GM21825 (cell line): Measurements from ENCODE around the gene IL24.

ENCODE experiments used
- ATAC-seq: cut with Tn5 transposase; IDR thresholded peaks from one replicate; pipeline ENCODE4 v1.9.1; 2021; ENCODE audit warnings: mild to moderate bottlenecking, moderate library complexity; ENCODE audit not compliant: unreplicated experiment

IL24 gene

GRCh38 chr1:206951318-206952100 lies 54.3 kb downstream of the IL24 start:
- ATAC-seq, result no peak

DNA sequence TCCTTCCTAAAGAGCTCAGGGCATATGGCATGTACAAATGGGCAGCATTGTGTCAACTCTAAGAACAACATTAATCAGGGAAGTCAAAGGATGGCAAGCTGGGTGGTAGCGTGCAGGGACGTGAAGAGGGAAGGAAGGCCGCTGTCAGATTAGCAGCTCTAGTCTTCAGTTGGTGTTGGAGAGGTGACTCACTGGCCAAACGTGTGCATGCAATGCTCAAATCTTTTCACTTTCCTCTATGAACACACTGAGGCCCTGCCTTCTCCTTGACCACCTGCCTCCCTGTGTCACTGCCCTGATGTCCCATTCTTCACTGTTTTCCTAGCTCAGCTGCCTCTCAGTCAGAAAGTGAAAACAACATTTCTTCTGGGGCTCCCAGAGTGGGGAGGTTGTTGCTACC lies 54.9 kb downstream of the IL24 start:
- ATAC-seq, result no peak

- ATAC-seq, result no peak
Observed at GRCh38 chr1:206953126-206953525, 55.9 kb downstream of the IL24 start.

- ATAC-seq, result no peak
Observed at GRCh38 chr1:206953626-206954025, 56.4 kb downstream of the IL24 start.
